ENCODE measurements around the gene DYRK1A. TPM values are rescaled to one million over a fixed set of nuclear protein-coding genes. Genes with fewer than 3 reads are reported as not detected.
"Not testable (repeated sequence)": the region's sequence is repeated elsewhere in the genome, so short reads cannot be mapped to it uniquely, and the experiment has no call there.

DYRK1A gene
- total RNA-seq, 1 donor from 2014 or later: 50.3 TPM

- Mint-ChIP-seq H3K4me1 (ENCODE audit: low read depth) (peaks cover 13% of the 10 kb centered on the region), H3K27ac (ENCODE audit: unreplicated experiment) (no peak overlapping the region), H3K4me3 (ENCODE audit: unreplicated experiment) (no peak overlapping the region), H3K27me3 (ENCODE audit: low read depth) (no peaks in the 10 kb centered on the region), H3K36me3 (ENCODE audit: low read depth) (peaks cover 41% of the 10 kb centered on the region), H3K9me3 (ENCODE audit: low read depth) (no peaks in the 10 kb centered on the region)
- TF ChIP-seq CTCF (IDR thresholded peaks at IDR 0.05): no peak
- DNase-seq (ENCODE audit: low spot score): no peak
Measured at GRCh38 chr21:37514038-37514667, 147.6 kb downstream of the DYRK1A start.

DNA sequence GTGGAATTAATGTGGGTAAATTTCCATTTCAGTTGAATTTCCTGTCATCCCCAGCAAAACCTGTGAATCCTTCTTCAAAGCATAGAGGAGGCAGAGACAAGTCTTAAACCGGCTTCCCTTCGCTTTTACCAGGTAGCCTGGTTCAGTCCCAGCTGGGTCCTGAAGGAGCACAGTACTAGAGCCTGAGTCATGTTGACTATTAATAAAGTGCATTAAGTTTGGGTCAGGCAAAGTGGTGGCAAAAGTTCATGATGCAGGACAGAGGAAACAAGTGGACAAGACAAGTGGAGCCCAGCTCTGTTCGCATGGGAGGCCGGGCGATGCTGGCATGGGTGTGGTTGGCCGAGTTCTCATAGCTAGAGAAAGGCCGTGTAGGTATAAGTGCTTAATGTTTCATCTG is 150.4 kb downstream of the DYRK1A start:
- DNase-seq (ENCODE audit: low spot score): no peak
- H3K27ac Mint-ChIP-seq (ENCODE audit: unreplicated experiment): no peak overlapping the region
- no peaks in the 10 kb centered on the region for H3K27me3 Mint-ChIP-seq (ENCODE audit: low read depth)
- H3K4me3 Mint-ChIP-seq (ENCODE audit: unreplicated experiment): no peak overlapping the region
- peaks cover 32% of the 10 kb centered on the region for H3K36me3 Mint-ChIP-seq (ENCODE audit: low read depth)
- no peak for TF ChIP-seq CTCF (IDR thresholded peaks at IDR 0.05)
- H3K9me3 Mint-ChIP-seq (ENCODE audit: low read depth): no peaks in the 10 kb centered on the region
- peaks cover 3% of the 10 kb centered on the region for H3K4me1 Mint-ChIP-seq (ENCODE audit: low read depth)

GRCh38 chr21:37520801-37521200 is 154.2 kb downstream of the DYRK1A start:
- H3K9me3 Mint-ChIP-seq (ENCODE audit: low read depth): no peaks in the 10 kb centered on the region
- H3K27me3 Mint-ChIP-seq (ENCODE audit: low read depth): no peaks in the 10 kb centered on the region
- peaks cover 18% of the 10 kb centered on the region for H3K36me3 Mint-ChIP-seq (ENCODE audit: low read depth)
- no peak for TF ChIP-seq CTCF (IDR thresholded peaks at IDR 0.05)
- H3K4me1 Mint-ChIP-seq (ENCODE audit: low read depth): peaks cover 12% of the 10 kb centered on the region
- H3K27ac Mint-ChIP-seq (ENCODE audit: unreplicated experiment): no peak overlapping the region
- no peak for DNase-seq (ENCODE audit: low spot score)
- H3K4me3 Mint-ChIP-seq (ENCODE audit: unreplicated experiment): no peak overlapping the region

DNA sequence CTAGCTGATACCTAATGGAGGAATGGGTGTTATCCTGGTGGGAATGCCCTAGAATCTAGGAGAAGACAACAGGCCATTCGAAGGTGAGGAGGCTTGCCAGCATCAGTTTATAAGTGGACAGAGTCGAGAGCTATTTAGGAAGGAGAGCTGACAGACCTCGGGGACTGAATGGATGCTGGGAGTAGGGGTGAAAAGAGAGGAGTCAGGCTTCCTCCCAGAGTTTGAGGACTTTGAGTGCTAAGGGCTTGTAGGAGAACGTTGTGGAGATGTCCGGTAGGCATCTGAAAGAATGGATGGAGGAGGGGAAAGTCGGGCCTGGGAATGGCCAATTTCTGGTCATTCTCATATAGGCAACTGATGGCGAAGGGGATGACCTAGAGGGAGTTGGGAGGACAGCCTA is 155.1 kb downstream of the DYRK1A start:
- no peak overlapping the region for H3K4me3 Mint-ChIP-seq (ENCODE audit: unreplicated experiment)
- TF ChIP-seq CTCF (IDR thresholded peaks at IDR 0.05): no peak
- DNase-seq (ENCODE audit: low spot score): no peak
- peaks cover 13% of the 10 kb centered on the region for H3K4me1 Mint-ChIP-seq (ENCODE audit: low read depth)
- no peaks in the 10 kb centered on the region for H3K27me3 Mint-ChIP-seq (ENCODE audit: low read depth)
- H3K36me3 Mint-ChIP-seq (ENCODE audit: low read depth): peaks cover 18% of the 10 kb centered on the region
- H3K9me3 Mint-ChIP-seq (ENCODE audit: low read depth): no peaks in the 10 kb centered on the region
- H3K27ac Mint-ChIP-seq (ENCODE audit: unreplicated experiment): no peak overlapping the region

DNA sequence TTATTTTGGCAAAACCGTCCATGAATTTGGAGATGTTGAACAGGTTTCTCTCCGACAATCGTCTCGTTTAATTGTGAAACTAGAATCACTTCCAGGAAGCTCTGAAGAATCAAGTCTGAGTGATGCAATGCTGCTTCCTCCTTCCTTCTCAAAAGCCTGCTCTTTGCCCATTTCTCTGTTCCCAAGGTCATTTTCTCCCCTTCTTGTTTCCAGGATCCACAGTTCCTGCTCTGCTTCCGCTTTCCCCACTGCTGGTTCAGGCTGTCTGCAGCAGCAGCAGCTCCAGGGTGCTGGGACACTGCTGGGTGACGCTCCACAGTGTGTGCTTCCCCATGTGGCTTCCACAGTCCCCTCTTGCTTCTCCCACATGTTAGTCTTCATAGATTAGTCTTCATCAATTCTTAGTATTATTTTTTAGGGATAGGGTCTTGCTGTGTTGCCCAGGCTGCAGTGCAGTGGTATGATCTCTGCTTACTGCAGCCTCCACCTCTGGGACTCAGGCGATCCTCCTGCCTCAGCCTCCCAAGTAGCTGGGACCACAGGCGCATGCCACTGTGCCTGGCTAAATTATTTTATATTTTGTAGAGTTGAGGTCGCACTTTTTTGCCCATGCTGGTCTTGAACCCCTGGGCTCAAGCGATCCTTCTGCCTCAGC is 156.2 kb downstream of the DYRK1A start:
- H3K27ac Mint-ChIP-seq (ENCODE audit: unreplicated experiment): no peak overlapping the region
- peaks cover 10% of the 10 kb centered on the region for H3K36me3 Mint-ChIP-seq (ENCODE audit: low read depth)
- H3K27me3 Mint-ChIP-seq (ENCODE audit: low read depth): no peaks in the 10 kb centered on the region
- no peak overlapping the region for H3K4me3 Mint-ChIP-seq (ENCODE audit: unreplicated experiment)
- no peaks in the 10 kb centered on the region for H3K9me3 Mint-ChIP-seq (ENCODE audit: low read depth)
- TF ChIP-seq CTCF (IDR thresholded peaks at IDR 0.05): no peak
- H3K4me1 Mint-ChIP-seq (ENCODE audit: low read depth): peaks cover 13% of the 10 kb centered on the region
- DNase-seq (ENCODE audit: low spot score): no peak

DNA sequence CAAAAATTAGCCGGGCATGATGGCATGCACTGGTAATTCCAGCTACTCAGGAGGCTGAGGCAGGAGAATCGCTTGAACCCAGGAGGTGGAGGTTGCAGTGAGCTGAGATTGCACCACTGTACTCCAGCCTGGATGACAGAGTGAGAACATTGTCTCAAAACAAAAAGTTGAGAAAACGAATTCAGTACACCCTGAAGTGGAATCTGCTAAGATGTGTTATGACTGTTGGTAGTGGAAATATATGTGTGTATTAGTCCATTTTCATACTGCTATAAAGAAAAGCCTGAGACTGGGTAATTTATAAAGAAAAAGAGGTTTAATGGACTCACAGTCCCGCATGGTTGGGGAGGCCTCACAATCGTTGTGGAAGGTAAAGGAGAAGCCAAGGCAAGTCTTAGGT is 158.4 kb downstream of the DYRK1A start:
- not testable (repeated sequence) for H3K27me3 Mint-ChIP-seq (ENCODE audit: low read depth); H3K9me3 Mint-ChIP-seq (ENCODE audit: low read depth); H3K36me3 Mint-ChIP-seq (ENCODE audit: low read depth); H3K4me3 Mint-ChIP-seq (ENCODE audit: unreplicated experiment); DNase-seq (ENCODE audit: low spot score)
- H3K4me1 Mint-ChIP-seq (ENCODE audit: low read depth): peaks cover 17% of the 10 kb centered on the region
- peak overlapping the region; percentile 66 for H3K27ac Mint-ChIP-seq (ENCODE audit: unreplicated experiment)
